Measurements from ENCODE around the gene ADNP. TPM values are rescaled to one million over a fixed set of nuclear protein-coding genes. Genes with fewer than 3 reads are reported as not detected.
A peak's percentile ranks its signal among the peaks of the same experiment; 100 is the strongest.

The ADNP gene
- total and polyA plus RNA-seq, 5 donors from 2014 or later = 4.9 to 61.5 (median 7.0) TPM

DNA sequence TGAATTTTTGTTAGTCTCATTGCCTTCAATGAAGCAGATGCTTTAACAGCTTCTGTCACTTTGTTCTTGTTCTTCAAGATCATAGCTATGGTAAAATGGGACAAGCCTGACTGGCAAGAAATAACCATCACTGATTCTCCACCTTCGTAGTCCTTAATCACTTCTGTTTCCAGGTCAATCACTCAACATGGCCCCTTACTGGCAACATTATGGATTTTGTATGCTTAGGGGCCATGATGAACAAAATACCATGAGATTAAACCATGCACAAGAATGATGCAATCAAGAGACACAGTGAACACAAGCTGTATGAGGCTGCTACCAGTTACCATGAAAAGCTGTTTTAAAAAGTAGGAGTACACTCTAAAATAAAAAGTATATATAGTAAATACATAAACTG lies 32.8 kb downstream of the ADNP start:
- ATAC-seq (ENCODE audit: low read depth in 2 of 2) (no peak), DNase-seq (no peak)
- Mint-ChIP-seq H3K36me3 (peaks cover 28% of the 10 kb centered on the region), H3K9me3 (no peaks in the 10 kb centered on the region), H3K27me3 (no peaks in the 10 kb centered on the region), H3K4me3 (no peak overlapping the region), H3K4me1 (peaks cover 12 to 23% (median 21%) of the 10 kb centered on the region in 4 donors), H3K27ac (peak overlapping the region in 1 of 3 donors; percentile 15)
- Histone ChIP-seq H3K27me3 (ENCODE audit: control insufficient read depth, insufficient read depth, low read length) (no peaks in the 10 kb centered on the region), H3K9me3 (ENCODE audit: control insufficient read depth in 2 of 2, low read length in 2 of 2) (no peaks in the 10 kb centered on the region), H3K4me1 (ENCODE audit: control insufficient read depth, insufficient read depth, low read length, poor library complexity, severe bottlenecking) (no peaks in the 10 kb centered on the region), H3K36me3 (ENCODE audit: control insufficient read depth, insufficient read depth, low read length) (peaks cover 66% of the 10 kb centered on the region), H3K4me3 (ENCODE audit: low read depth, low read length) (no peak overlapping the region), H3K27ac (ENCODE audit: insufficient read depth, low read length, poor library complexity, severe bottlenecking) (no peak overlapping the region)

- no peak for ATAC-seq (ENCODE audit: low read depth in 2 of 2)
- peaks cover 4 to 13% (median 5%) of the 10 kb centered on the region in 4 donors for H3K4me1 Mint-ChIP-seq
- Histone ChIP-seq H3K9me3 (ENCODE audit: control insufficient read depth in 2 of 2, low read length in 2 of 2) (no peaks in the 10 kb centered on the region), H3K4me1 (ENCODE audit: control insufficient read depth, insufficient read depth, low read length, poor library complexity, severe bottlenecking) (no peaks in the 10 kb centered on the region), H3K27me3 (ENCODE audit: control insufficient read depth, insufficient read depth, low read length) (no peaks in the 10 kb centered on the region), H3K27ac (ENCODE audit: insufficient read depth, low read length, poor library complexity, severe bottlenecking) (no peak overlapping the region), H3K4me3 (ENCODE audit: low read depth, low read length) (no peak overlapping the region), H3K36me3 (ENCODE audit: control insufficient read depth, insufficient read depth, low read length) (peaks cover 67% of the 10 kb centered on the region)
- peaks cover 48% of the 10 kb centered on the region for H3K36me3 Mint-ChIP-seq
- H3K9me3 Mint-ChIP-seq = no peaks in the 10 kb centered on the region
- H3K27me3 Mint-ChIP-seq = no peaks in the 10 kb centered on the region
- H3K27ac Mint-ChIP-seq = no peak overlapping the region
- no peak overlapping the region for H3K4me3 Mint-ChIP-seq
- no peak for DNase-seq
Measured at GRCh38 chr20:50895111-50895830, 36.0 kb downstream of the ADNP start.

DNA sequence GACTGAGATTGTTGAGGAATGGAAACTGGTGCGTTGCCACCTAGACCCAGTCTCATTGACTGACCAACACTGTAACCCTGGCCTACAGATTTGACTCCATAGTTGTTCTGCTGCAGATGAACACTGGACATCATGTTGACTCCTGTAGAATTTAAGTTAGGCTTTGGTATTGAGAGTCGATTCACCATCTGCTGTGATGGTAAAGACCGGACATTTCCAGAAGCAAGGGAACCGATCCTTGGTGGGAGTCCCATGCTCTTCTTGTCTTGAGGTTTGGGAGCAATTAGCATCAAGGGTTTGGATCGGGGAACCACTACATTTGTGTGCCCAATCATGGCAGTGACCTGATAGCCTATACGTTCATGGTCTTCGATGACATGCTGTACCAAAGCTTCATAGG lies 37.6 kb downstream of the ADNP start:
- H3K4me3 Mint-ChIP-seq = no peak overlapping the region
- Histone ChIP-seq H3K4me3 (ENCODE audit: low read depth, low read length) (no peak overlapping the region), H3K36me3 (ENCODE audit: control insufficient read depth, insufficient read depth, low read length) (peaks cover 69% of the 10 kb centered on the region), H3K27ac (ENCODE audit: insufficient read depth, low read length, poor library complexity, severe bottlenecking) (no peak overlapping the region), H3K9me3 (ENCODE audit: control insufficient read depth in 2 of 2, low read length in 2 of 2) (no peaks in the 10 kb centered on the region), H3K4me1 (ENCODE audit: control insufficient read depth, insufficient read depth, low read length, poor library complexity, severe bottlenecking) (no peaks in the 10 kb centered on the region), H3K27me3 (ENCODE audit: control insufficient read depth, insufficient read depth, low read length) (no peaks in the 10 kb centered on the region)
- H3K4me1 Mint-ChIP-seq = peaks cover 5 to 13% (median 8%) of the 10 kb centered on the region in 4 donors
- no peaks in the 10 kb centered on the region for H3K27me3 Mint-ChIP-seq
- H3K27ac Mint-ChIP-seq = no peak overlapping the region
- ATAC-seq (ENCODE audit: low read depth in 2 of 2) (no peak), DNase-seq (no peak)
- H3K36me3 Mint-ChIP-seq = peaks cover 57% of the 10 kb centered on the region
- no peaks in the 10 kb centered on the region for H3K9me3 Mint-ChIP-seq

DNA sequence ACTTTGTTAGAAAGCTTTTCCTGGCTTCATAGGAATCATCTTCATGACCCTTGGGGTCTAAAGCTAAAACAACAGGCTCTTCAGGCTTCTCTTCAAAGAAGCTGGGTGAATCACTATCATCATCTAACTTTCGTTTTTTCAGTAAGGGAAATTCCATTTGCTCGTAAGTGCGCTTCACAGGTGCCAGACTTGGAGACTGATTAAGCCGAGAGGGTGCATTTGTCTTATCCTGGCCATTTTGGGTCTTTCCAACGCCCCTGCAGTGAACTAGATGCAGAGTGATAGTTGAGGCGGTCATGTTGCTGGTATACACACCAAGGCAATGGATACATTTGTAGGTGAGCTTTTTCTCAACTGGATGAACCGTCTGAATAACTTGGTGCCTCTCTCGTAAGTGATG lies 38.8 kb downstream of the ADNP start:
- no peak for ATAC-seq (ENCODE audit: low read depth in 2 of 2)

GRCh38 chr20:50891138-50891537 lies 40.1 kb downstream of the ADNP start:
- H3K27ac ChIP-seq (ENCODE audit: insufficient read depth, low read length, poor library complexity, severe bottlenecking) = no peak overlapping the region
- H3K27ac Mint-ChIP-seq = peak overlapping the region in 2 of 3 donors; percentile 12 to 68
- no peaks in the 10 kb centered on the region for H3K9me3 Mint-ChIP-seq
- no peaks in the 10 kb centered on the region for H3K4me1 ChIP-seq (ENCODE audit: control insufficient read depth, insufficient read depth, low read length, poor library complexity, severe bottlenecking)
- DNase-seq (no peak), ATAC-seq (ENCODE audit: low read depth in 2 of 2) (no peak)
- no peak overlapping the region for H3K4me3 ChIP-seq (ENCODE audit: low read depth, low read length)
- no peaks in the 10 kb centered on the region for H3K9me3 ChIP-seq (ENCODE audit: control insufficient read depth in 2 of 2, low read length in 2 of 2)
- peaks cover 51% of the 10 kb centered on the region for H3K36me3 Mint-ChIP-seq
- H3K4me1 Mint-ChIP-seq = peaks cover 0 to 7% (median 5%) of the 10 kb centered on the region in 4 donors
- no peak overlapping the region for H3K4me3 Mint-ChIP-seq
- H3K27me3 Mint-ChIP-seq = no peaks in the 10 kb centered on the region
- H3K27me3 ChIP-seq (ENCODE audit: control insufficient read depth, insufficient read depth, low read length) = no peaks in the 10 kb centered on the region
- H3K36me3 ChIP-seq (ENCODE audit: control insufficient read depth, insufficient read depth, low read length) = peaks cover 56% of the 10 kb centered on the region

More for the DNA sequence above, 38.8 kb downstream of the ADNP start:
- Histone ChIP-seq H3K27me3 (ENCODE audit: control insufficient read depth, insufficient read depth, low read length) (no peaks in the 10 kb centered on the region), H3K9me3 (ENCODE audit: control insufficient read depth in 2 of 2, low read length in 2 of 2) (no peaks in the 10 kb centered on the region), H3K27ac (ENCODE audit: insufficient read depth, low read length, poor library complexity, severe bottlenecking) (no peak overlapping the region), H3K4me3 (ENCODE audit: low read depth, low read length) (no peak overlapping the region), H3K36me3 (ENCODE audit: control insufficient read depth, insufficient read depth, low read length) (peaks cover 60% of the 10 kb centered on the region), H3K4me1 (ENCODE audit: control insufficient read depth, insufficient read depth, low read length, poor library complexity, severe bottlenecking) (no peaks in the 10 kb centered on the region)
- DNase-seq = no peak
- no peaks in the 10 kb centered on the region for H3K9me3 Mint-ChIP-seq
- no peak overlapping the region for H3K4me3 Mint-ChIP-seq
- H3K27me3 Mint-ChIP-seq = no peaks in the 10 kb centered on the region
- H3K4me1 Mint-ChIP-seq = peaks cover 4 to 8% (median 6%) of the 10 kb centered on the region in 4 donors
- H3K27ac Mint-ChIP-seq = peak overlapping the region in 1 of 3 donors; percentile 29
- peaks cover 53% of the 10 kb centered on the region for H3K36me3 Mint-ChIP-seq

DNA sequence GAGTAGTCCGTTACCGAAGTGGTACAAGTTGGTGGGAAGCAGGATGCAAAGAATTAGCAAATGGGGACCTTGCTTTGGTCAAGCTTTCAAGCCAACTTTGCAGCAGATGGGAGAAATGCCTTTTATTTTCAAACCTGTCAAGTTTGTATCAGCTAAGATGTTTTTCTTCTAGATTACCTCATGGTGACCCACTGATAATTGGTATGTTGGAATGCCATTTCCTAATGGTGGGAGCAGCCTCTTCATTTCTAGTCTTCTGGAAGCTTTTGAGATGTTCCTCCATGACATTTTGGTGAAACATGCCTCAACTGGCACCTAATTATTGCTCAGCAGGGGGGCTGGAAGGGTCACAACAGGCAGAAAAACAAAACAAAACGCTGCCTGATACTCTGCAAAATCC lies 43.7 kb downstream of the ADNP start:
- H3K36me3 Mint-ChIP-seq = peaks cover 30% of the 10 kb centered on the region
- peaks cover 0 to 2% (median 0%) of the 10 kb centered on the region in 7 donors for H3K9me3 Mint-ChIP-seq
- peaks cover 29% of the 10 kb centered on the region for H3K36me3 ChIP-seq (ENCODE audit: control insufficient read depth, insufficient read depth, low read length)
- no peak overlapping the region for H3K4me3 ChIP-seq (ENCODE audit: low read depth, low read length)
- ATAC-seq (ENCODE audit: low read depth in 2 of 2) (no peak), DNase-seq (no peak)
- no peaks in the 10 kb centered on the region for H3K27me3 Mint-ChIP-seq
- no peaks in the 10 kb centered on the region for H3K9me3 ChIP-seq (ENCODE audit: control insufficient read depth in 2 of 2, low read length in 2 of 2)
- H3K27ac ChIP-seq (ENCODE audit: insufficient read depth, low read length, poor library complexity, severe bottlenecking) = no peak overlapping the region
- H3K4me1 Mint-ChIP-seq = peaks cover 0 to 10% (median 4%) of the 10 kb centered on the region in 4 donors
- H3K27me3 ChIP-seq (ENCODE audit: control insufficient read depth, insufficient read depth, low read length) = no peaks in the 10 kb centered on the region
- peak overlapping the region in 1 of 3 donors; percentile 74 for H3K27ac Mint-ChIP-seq
- no peak overlapping the region for H3K4me3 Mint-ChIP-seq
- no peaks in the 10 kb centered on the region for H3K4me1 ChIP-seq (ENCODE audit: control insufficient read depth, insufficient read depth, low read length, poor library complexity, severe bottlenecking)

GRCh38 chr20:50886184-50886790 lies 45.0 kb downstream of the ADNP start:
- H3K36me3 ChIP-seq (ENCODE audit: control insufficient read depth, insufficient read depth, low read length) = peaks cover 17% of the 10 kb centered on the region
- Mint-ChIP-seq H3K4me1 (peaks cover 0 to 10% (median 2%) of the 10 kb centered on the region in 4 donors), H3K27ac (no peak overlapping the region), H3K9me3 (peaks cover 0 to 2% (median 0%) of the 10 kb centered on the region in 7 donors), H3K36me3 (peaks cover 20% of the 10 kb centered on the region), H3K4me3 (no peak overlapping the region), H3K27me3 (no peaks in the 10 kb centered on the region)
- H3K27ac ChIP-seq (ENCODE audit: insufficient read depth, low read length, poor library complexity, severe bottlenecking) = no peak overlapping the region
- H3K4me3 ChIP-seq (ENCODE audit: low read depth, low read length) = no peak overlapping the region
- ATAC-seq (ENCODE audit: low read depth in 2 of 2) (no peak), DNase-seq (no peak)
- H3K4me1 ChIP-seq (ENCODE audit: control insufficient read depth, insufficient read depth, low read length, poor library complexity, severe bottlenecking) = no peaks in the 10 kb centered on the region
- no peaks in the 10 kb centered on the region for H3K27me3 ChIP-seq (ENCODE audit: control insufficient read depth, insufficient read depth, low read length)
- H3K9me3 ChIP-seq (ENCODE audit: control insufficient read depth in 2 of 2, low read length in 2 of 2) = no peaks in the 10 kb centered on the region

All from CD4-positive, CD25-positive, alpha-beta regulatory T cell (primary cell).